AG04449 (cell line): ENCODE measurements around the gene GSTA5.
A peak's percentile ranks its signal among the peaks of the same experiment; 100 is the strongest.
"Not testable (repeated sequence)": the region's sequence is repeated elsewhere in the genome, so short reads cannot be mapped to it uniquely, and the experiment has no call there.

Experiments
- CTCF ChIA-PET: fragments of 350-600 bp; formaldehyde crosslinking; extraction: SDS; loops from one replicate; lab custom pipeline; 2021; ENCODE audit warnings: antibody characterized with exemption; lab: Yijun Ruan, JAX
- POLR2A ChIA-PET: fragments of 400-600, 350-600 bp; formaldehyde crosslinking; extraction: SDS; loops from one replicate; lab custom pipeline; 2020; ENCODE audit warnings: antibody characterized with exemption, inconsistent platforms; lab: Yijun Ruan, JAX
- DNase-seq: peaks from one replicate; pipeline ENCODE4 v3.0.0-alpha.2; 2010; ENCODE audit warnings: low read depth, low spot score
- H3K4me3 ChIP-seq: 2 replicates; pipeline ENCODE4 v1.5.1; 2011; ENCODE audit warnings: low read depth, mild to moderate bottlenecking, control low read depth, low read length
- CTCF ChIP-seq: IDR thresholded peaks from one replicate; pipeline ENCODE4 v1.5.1; 2011; ENCODE audit warnings: mild to moderate bottlenecking, moderate library complexity, low read length, control low read depth, inconsistent platforms; ENCODE audit not compliant: insufficient read depth; ENCODE audit errors: missing control alignments

Gene GSTA5

GRCh38 chr6:52877786-52878185 is 37.2 kb upstream of the GSTA5 start:
- no peak for DNase-seq
- ChIA-PET POLR2A (interaction anchor here (0.9 kb wide), 1 partner anchor 116 kb away, joined by 3 read pairs; no protein-coding TSS in a partner anchor), CTCF (no interaction called here)
- H3K4me3 ChIP-seq = no peak overlapping the region
- TF ChIP-seq CTCF = no peak

GRCh38 chr6:52877168-52877567 is 36.6 kb upstream of the GSTA5 start:
- CTCF ChIA-PET = interaction anchor here (0.7 to 1.2 kb wide), 4 partner anchors 9 to 458 kb away, joined by 3 to 4 read pairs (median 4); partner anchors contain the start of gene GSTA4
- no peak overlapping the region for H3K4me3 ChIP-seq
- no peak for TF ChIP-seq CTCF
- DNase-seq = peak; percentile 88
- POLR2A ChIA-PET = interaction anchor here (0.7 to 0.9 kb wide), 2 partner anchors 39 to 116 kb away, joined by 3 read pairs; no protein-coding TSS in a partner anchor

GRCh38 chr6:52876056-52876787 is 35.6 kb upstream of the GSTA5 start:
- ChIA-PET CTCF (interaction anchor here (0.7 to 1.2 kb wide), 4 partner anchors 10 to 457 kb away, joined by 3 to 4 read pairs (median 4); partner anchors contain the start of gene GSTA4), POLR2A (no interaction called here)
- TF ChIP-seq CTCF = no peak
- DNase-seq = no peak
- H3K4me3 ChIP-seq = no peak overlapping the region

- POLR2A ChIA-PET = no interaction called here
- TF ChIP-seq CTCF = no peak
- DNase-seq = no peak
- CTCF ChIA-PET = interaction anchor here (2.1 kb wide), 1 partner anchor 10 kb away, joined by 10 read pairs; no protein-coding TSS in a partner anchor
- no peak overlapping the region for H3K4me3 ChIP-seq
These were observed 31.4 kb upstream of the GSTA5 start for GRCh38 chr6:52872031-52872430.

GRCh38 chr6:52871621-52872020 is 31.0 kb upstream of the GSTA5 start:
- TF ChIP-seq CTCF = no peak
- ChIA-PET CTCF (interaction anchor here (2.1 kb wide), 1 partner anchor 10 kb away, joined by 10 read pairs; no protein-coding TSS in a partner anchor), POLR2A (no interaction called here)
- DNase-seq = no peak
- H3K4me3 ChIP-seq = no peak overlapping the region

GRCh38 chr6:52870335-52871091 is 29.9 kb upstream of the GSTA5 start:
- H3K4me3 ChIP-seq, CTCF ChIA-PET, POLR2A ChIA-PET, DNase-seq: not testable (repeated sequence)

GRCh38 chr6:52868899-52869298 is 28.3 kb upstream of the GSTA5 start:
- POLR2A ChIA-PET, DNase-seq, CTCF ChIA-PET, H3K4me3 ChIP-seq: not testable (repeated sequence)
